ENCODE data around the gene KCTD14.

DNA sequence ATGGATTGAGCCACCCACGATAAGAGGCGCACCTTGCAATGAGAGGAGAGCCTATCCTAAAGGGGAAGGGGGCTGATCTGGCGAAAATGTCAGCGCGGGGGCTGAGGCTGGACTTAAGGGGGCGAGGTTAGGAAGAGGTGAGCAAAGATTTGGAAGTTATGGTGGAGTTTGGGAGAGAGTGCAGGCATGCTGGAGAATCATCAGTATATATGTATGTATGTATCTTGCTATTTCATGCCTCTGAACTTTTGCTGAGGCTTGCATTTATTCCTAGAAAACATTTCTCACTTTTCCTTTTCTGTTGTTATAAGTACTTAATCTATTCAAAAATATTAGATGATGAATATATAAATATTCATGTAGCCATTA is 23.4 kb upstream of the KCTD14 start:
- TF ChIP-seq SREBF2 (CRISPR knock-in tag; IDR thresholded peaks at IDR 0.05) (no peak), NCOR1 (IDR thresholded peaks at IDR 0.05) (no peak), ZKSCAN1 (IDR thresholded peaks at IDR 0.05; ENCODE audit: low read depth, low read length) (no peak), SMARCA4 (IDR thresholded peaks at IDR 0.05) (no peak), TCF7 (IDR thresholded peaks at IDR 0.05; ENCODE audit: borderline replicate concordance) (no peak), ZC3H4 (CRISPR knock-in tag; IDR thresholded peaks at IDR 0.05; ENCODE audit: borderline replicate concordance) (no peak)
- TF ChIP-seq, protein P1, sequence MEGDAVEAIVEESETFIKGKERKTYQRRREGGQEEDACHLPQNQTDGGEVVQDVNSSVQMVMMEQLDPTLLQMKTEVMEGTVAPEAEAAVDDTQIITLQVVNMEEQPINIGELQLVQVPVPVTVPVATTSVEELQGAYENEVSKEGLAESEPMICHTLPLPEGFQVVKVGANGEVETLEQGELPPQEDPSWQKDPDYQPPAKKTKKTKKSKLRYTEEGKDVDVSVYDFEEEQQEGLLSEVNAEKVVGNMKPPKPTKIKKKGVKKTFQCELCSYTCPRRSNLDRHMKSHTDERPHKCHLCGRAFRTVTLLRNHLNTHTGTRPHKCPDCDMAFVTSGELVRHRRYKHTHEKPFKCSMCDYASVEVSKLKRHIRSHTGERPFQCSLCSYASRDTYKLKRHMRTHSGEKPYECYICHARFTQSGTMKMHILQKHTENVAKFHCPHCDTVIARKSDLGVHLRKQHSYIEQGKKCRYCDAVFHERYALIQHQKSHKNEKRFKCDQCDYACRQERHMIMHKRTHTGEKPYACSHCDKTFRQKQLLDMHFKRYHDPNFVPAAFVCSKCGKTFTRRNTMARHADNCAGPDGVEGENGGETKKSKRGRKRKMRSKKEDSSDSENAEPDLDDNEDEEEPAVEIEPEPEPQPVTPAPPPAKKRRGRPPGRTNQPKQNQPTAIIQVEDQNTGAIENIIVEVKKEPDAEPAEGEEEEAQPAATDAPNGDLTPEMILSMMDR (IDR thresholded peaks at IDR 0.05 in 2 of 3, conservative IDR thresholded peaks at IDR 0.05 in 1 of 3; ENCODE audit: insufficient read depth in 2 of 3, low read depth in 1 of 3, low read length in 3 of 3): no peak
